ENCODE results near the gene TMCO5A.

DNA sequence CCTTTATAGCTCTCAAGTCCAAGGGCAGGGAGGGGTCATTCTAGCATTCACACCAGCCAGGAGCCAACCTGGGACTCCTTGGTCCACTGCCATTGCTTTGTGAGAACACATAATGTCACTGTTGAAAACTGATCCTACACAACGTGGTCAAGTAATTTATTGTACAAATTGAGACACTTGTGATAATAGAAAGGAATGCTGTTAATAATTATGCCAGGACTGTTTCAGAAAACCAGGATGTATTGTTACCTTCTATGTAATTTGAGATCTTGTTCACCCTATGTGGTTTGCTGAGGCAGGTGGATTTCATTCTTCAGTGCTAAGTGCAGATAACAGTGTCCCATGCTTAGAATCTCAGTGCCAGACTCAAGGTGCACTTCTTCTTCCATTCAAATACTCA, 33.3 kb downstream of the TMCO5A start:
- TF ChIP-seq, protein P1, sequence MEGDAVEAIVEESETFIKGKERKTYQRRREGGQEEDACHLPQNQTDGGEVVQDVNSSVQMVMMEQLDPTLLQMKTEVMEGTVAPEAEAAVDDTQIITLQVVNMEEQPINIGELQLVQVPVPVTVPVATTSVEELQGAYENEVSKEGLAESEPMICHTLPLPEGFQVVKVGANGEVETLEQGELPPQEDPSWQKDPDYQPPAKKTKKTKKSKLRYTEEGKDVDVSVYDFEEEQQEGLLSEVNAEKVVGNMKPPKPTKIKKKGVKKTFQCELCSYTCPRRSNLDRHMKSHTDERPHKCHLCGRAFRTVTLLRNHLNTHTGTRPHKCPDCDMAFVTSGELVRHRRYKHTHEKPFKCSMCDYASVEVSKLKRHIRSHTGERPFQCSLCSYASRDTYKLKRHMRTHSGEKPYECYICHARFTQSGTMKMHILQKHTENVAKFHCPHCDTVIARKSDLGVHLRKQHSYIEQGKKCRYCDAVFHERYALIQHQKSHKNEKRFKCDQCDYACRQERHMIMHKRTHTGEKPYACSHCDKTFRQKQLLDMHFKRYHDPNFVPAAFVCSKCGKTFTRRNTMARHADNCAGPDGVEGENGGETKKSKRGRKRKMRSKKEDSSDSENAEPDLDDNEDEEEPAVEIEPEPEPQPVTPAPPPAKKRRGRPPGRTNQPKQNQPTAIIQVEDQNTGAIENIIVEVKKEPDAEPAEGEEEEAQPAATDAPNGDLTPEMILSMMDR (IDR thresholded peaks at IDR 0.05): no peak
- no peak for TF ChIP-seq POLR2A (IDR thresholded peaks at IDR 0.05)

Measured in right lobe of liver (tissue), 4 donors.